ENCODE data around the gene IL2RG.

Gene IL2RG

DNA sequence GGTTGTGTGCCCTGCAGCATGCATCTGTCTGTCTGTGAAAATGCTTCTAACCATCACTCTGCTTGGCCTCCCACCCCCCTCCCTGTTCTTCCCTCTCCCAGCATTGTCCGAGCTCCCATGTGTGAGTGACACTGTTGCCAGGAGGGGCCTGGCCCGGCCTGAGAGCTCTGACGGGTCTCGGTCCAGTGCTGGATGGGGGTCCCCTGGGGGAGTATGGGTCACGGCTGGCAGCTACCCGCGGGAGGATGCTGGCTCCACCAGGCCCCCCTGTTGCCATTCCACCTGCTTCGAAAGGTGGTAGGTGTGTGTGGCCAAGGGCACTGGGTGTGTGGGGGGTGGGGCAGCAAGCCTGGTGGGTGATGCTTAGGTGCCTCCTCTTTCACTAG, 36.9 kb upstream of the IL2RG start:
- TF ChIP-seq, protein P1, sequence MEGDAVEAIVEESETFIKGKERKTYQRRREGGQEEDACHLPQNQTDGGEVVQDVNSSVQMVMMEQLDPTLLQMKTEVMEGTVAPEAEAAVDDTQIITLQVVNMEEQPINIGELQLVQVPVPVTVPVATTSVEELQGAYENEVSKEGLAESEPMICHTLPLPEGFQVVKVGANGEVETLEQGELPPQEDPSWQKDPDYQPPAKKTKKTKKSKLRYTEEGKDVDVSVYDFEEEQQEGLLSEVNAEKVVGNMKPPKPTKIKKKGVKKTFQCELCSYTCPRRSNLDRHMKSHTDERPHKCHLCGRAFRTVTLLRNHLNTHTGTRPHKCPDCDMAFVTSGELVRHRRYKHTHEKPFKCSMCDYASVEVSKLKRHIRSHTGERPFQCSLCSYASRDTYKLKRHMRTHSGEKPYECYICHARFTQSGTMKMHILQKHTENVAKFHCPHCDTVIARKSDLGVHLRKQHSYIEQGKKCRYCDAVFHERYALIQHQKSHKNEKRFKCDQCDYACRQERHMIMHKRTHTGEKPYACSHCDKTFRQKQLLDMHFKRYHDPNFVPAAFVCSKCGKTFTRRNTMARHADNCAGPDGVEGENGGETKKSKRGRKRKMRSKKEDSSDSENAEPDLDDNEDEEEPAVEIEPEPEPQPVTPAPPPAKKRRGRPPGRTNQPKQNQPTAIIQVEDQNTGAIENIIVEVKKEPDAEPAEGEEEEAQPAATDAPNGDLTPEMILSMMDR (IDR thresholded peaks at IDR 0.05; ENCODE audit: insufficient read depth, low read depth, low read length, missing control alignments), result no peak
- H3K4me3 ChIP-seq (ENCODE audit: low read depth, low read length), result no peak overlapping the region
- no peak for DNase-seq (ENCODE audit: low read depth)

DNA sequence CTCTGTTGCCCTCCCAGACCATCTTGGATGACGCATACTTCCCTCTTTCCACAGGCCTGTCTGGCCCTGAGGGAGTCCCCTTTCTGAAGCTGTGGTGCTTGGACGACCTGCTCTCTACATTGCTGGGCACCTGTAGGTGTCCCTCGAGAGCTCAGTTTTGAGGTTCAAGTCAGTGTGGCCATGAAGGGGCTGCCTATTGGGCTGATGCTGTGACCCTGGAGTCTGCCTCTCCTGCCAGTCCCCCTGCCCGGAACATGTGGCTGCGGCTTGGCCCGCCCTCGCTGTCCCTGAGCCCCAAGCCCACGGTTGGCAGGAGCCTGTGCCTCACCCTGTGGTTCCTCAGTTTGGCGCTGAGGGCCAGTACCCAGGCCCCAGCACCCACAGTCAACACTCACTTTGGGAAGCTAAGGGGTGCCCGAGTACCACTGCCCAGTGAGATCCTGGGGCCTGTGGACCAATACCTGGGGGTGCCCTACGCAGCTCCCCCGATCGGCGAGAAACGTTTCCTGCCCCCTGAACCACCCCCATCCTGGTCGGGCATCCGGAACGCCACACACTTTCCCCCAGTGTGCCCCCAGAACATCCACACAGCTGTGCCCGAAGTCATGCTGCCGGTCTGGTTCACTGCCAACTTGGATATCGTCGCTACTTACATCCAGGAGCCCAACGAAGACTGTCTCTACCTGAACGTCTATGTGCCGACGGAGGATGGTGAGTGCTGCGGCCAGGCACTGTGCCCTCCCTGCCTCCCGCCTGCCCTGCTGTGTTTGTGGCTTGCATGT, 36.3 kb upstream of the IL2RG start:
- DNase-seq (ENCODE audit: low read depth), result no peak
- TF ChIP-seq, protein P1 (IDR thresholded peaks at IDR 0.05; ENCODE audit: insufficient read depth, low read depth, low read length, missing control alignments), result no peak

DNA sequence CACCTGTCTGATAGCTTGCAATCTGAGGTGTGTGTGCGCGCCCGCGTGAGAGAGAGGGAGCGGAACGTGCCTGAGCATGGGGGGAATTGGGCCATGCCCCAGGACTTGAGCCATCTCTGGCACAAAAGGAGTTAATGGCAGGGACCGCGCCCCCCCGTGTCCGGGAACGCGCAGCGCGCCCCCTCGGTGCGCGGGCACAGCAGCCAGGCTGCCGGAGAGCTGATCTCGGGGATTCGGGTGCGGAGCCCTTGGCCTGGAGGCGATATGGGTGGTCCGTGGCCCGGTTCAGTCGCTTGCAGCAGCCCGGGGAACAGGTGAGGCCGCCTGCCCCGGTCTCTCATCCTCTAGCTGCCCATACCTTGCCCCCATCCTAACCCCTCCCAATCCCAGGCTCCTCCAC, 33.3 kb upstream of the IL2RG start, which contains the start of gene NLGN3:
Gene NLGN3, plus strand, starts transcription at position 191 of the 400 bp plus-strand sequence. CDS start 2,909 bp downstream, outside the sequence.
- TF ChIP-seq, protein P1 (IDR thresholded peaks at IDR 0.05; ENCODE audit: insufficient read depth, low read depth, low read length, missing control alignments), result no peak

More for the DNA sequence above, 36.3 kb upstream of the IL2RG start:
- no peak overlapping the region for H3K4me3 ChIP-seq (ENCODE audit: low read depth, low read length)

DNA sequence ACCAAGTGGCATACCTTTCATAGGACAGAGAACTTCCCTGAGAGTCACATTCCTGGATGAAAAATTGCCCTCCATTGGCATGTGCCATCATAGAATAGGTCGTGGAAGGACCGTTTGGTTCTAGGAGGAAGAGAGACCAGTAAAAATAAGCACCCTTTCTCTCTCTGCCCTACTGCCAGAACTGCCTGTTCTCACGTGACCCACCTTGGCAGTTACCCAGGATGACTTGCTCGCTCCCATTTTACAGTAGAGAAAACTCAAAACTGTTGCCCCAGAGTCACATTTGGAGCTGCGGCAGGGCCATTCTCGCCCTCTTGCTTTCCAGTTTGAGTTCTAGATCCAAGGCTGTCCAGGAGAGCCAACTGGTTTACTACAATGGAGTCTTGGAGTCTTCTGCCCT, 32.1 kb upstream of the IL2RG start:
- DNase-seq (ENCODE audit: low read depth), result no peak
- TF ChIP-seq, protein P1 (IDR thresholded peaks at IDR 0.05; ENCODE audit: insufficient read depth, low read depth, low read length, missing control alignments), result no peak
- H3K4me3 ChIP-seq (ENCODE audit: low read depth, low read length), result no peak overlapping the region

More for the DNA sequence above, 33.3 kb upstream of the IL2RG start, which contains the start of gene NLGN3:
- no peak within 1 kb of the TSS for H3K4me3 ChIP-seq (ENCODE audit: low read depth, low read length)
- no peak for DNase-seq (ENCODE audit: low read depth)

DNA sequence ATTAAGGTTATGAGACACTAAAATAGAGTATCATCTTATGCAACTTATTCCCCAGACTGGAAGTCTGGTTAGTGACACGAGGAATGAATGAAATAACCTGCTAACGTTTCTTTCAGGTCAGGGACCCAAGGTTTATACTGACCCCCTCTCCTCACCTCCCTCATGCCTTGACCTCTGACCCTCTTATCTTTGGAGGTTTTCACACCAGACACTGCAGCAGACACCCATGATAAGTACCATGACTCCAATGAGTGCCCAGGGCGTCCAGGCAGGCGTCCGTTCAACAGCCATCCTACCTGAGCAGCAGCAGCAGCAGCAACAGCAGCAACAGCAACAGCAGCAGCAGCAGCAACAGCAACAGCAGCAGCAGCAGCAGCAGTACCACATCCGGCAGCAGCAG, 29.1 kb upstream of the IL2RG start:
- no peak overlapping the region for H3K4me3 ChIP-seq (ENCODE audit: low read depth, low read length)
- TF ChIP-seq, protein P1 (IDR thresholded peaks at IDR 0.05; ENCODE audit: insufficient read depth, low read depth, low read length, missing control alignments), result no peak
- no peak for DNase-seq (ENCODE audit: low read depth)

DNA sequence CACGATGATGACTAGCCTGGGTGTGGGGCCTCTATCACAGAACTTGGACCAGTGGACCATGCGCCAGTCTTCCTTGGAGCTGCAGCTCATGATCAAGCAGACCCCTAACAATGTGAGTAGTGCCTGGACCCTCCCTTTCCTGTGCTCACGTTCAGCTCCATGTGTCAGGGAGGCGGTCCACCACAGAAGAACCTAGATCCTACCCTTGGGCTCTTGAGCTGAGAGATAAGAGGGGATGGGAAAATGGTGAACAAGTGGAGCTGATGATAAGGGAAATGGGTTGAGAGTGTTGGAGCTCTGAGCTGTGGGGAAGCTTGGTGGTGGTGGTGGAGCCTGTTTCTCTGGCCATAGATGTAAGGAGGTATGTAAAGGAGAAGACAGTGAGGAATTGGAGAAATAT, 20.1 kb upstream of the IL2RG start:
- no peak for DNase-seq (ENCODE audit: low read depth)
- TF ChIP-seq, protein P1 (IDR thresholded peaks at IDR 0.05; ENCODE audit: insufficient read depth, low read depth, low read length, missing control alignments), result no peak

More for the DNA sequence above, 20.1 kb upstream of the IL2RG start:
- no peak overlapping the region for H3K4me3 ChIP-seq (ENCODE audit: low read depth, low read length)

Data from GM12865 (cell line).